Uterus (tissue), 4 donors: ENCODE data around the gene NKX1-1. TPM values are rescaled to one million over a fixed set of nuclear protein-coding genes. Genes with fewer than 3 reads are reported as not detected.

Experiments used
- DNase-seq, 2 donors: peaks; one replicate each; pipeline ENCODE4 v3.0.0-alpha.2; 2019 to 2020
- H3K27ac ChIP-seq, 2 donors: fragments of 200-600 bp; sonication (generic); 1 replicate in 1 of 2; 2 replicates in 1 of 2; pipeline ENCODE4 v1.5.1; 2016 to 2018
- H3K27me3 ChIP-seq, 2 donors: fragments of 200-600 bp; sonication (generic); one replicate each; pipeline ENCODE4 v1.5.1; 2018 to 2019; ENCODE audit warnings: control low read depth in 1 of 2
- H3K36me3 ChIP-seq, 2 donors: fragments of 200-600 bp; sonication (generic); one replicate each; pipeline ENCODE4 v1.5.1; 2019; ENCODE audit warnings: control low read depth in 1 of 2
- H3K4me1 ChIP-seq, 2 donors: fragments of 200-600 bp; sonication (generic); one replicate each; pipeline ENCODE4 v1.5.1; 2018 to 2019; ENCODE audit warnings: control low read depth in 1 of 2
- H3K4me3 ChIP-seq, 2 donors: fragments of 200-600 bp; sonication (generic); 1 replicate in 1 of 2; 2 replicates in 1 of 2; pipeline ENCODE4 v1.5.1; 2018 to 2019; ENCODE audit warnings: mild to moderate bottlenecking in 1 of 2
- H3K9me3 ChIP-seq, 2 donors: fragments of 200-600 bp; sonication (generic); one replicate each; pipeline ENCODE4 v1.5.1; 2019; ENCODE audit warnings: control low read depth in 1 of 2
- POLR2A ChIP-seq, 2 donors: fragments of 450-650 bp; IDR thresholded peaks; one replicate each; pipeline ENCODE4 v1.6.1; 2016; ENCODE audit warnings: antibody characterized with exemption in 2 of 2, mild to moderate bottlenecking in 1 of 2, moderate library complexity in 1 of 2
- intact Hi-C: fragments of 100-400 bp; cut with DNase I; formaldehyde crosslinking; loops from one replicate; pipeline ENCODE4 v1.15.1; 2023; ENCODE audit warnings: low total_unique reads
- total RNA-seq, 4 donors: library from RNA; depleted of rRNA in 3 of 4; stranded (reverse); fragments of >200 nt in 3 of 4; gene quantifications; one replicate each; pipeline versions ENCODE4 v1.1.0 to v1.2.4, GENCODE V29; 2014 to 2023
- TF ChIP-seq, protein P1 (sequence below), 4 experiments: fragments of 200-600 bp in 2 of 4; fragments of 450-650 bp in 2 of 4; sonication (generic) in 2 of 4; IDR thresholded peaks; one replicate each; pipeline ENCODE4 v1.5.1; 2016 to 2019; ENCODE audit warnings: antibody characterized with exemption in 4 of 4, mild to moderate bottlenecking in 2 of 4, moderate library complexity in 1 of 4
- donor health status: DM: yes; HTN: yes; CAD: no.

Gene NKX1-1
- total RNA-seq, 4 donors from 2014 or later, result not detected

DNA sequence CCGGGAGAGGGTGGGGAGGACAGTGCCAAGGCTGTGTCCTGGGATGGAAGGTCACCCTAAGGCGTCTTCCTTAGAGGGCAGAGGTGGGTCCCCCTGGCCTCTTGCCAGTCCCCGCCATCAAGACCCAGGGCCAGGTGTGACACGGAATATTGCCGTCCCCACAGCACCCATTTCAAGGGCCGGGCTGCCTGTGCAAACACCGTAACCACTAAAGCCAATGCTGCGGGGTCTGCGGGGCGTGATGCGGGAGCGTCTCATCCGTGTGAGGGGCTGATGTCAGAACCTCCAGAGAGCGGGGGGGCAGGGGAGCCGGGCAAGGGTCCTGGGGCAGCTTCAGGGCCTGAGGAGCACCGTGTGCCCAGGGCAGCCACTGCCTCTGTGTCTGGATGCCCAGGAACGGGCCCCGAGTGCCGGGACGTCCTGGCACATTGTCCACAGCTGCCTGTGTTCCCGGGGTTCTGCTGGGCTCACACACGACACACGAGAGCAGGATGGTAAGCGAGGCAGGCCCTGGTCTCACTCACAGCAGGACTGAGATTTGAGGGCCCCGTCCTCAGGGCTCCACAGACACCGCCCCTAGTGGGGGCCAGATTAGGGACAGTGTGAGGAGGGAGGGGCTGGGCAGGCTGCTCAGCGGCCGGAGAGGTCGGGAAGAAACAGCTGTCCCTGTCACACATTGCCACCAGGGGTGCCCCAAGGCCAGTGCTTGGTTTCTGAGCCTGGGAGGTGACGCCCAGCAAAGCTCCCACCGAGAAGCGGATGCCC is 29.2 kb downstream of the NKX1-1 start:
- intact Hi-C loops, result no loop called here
- TF ChIP-seq, protein P1, sequence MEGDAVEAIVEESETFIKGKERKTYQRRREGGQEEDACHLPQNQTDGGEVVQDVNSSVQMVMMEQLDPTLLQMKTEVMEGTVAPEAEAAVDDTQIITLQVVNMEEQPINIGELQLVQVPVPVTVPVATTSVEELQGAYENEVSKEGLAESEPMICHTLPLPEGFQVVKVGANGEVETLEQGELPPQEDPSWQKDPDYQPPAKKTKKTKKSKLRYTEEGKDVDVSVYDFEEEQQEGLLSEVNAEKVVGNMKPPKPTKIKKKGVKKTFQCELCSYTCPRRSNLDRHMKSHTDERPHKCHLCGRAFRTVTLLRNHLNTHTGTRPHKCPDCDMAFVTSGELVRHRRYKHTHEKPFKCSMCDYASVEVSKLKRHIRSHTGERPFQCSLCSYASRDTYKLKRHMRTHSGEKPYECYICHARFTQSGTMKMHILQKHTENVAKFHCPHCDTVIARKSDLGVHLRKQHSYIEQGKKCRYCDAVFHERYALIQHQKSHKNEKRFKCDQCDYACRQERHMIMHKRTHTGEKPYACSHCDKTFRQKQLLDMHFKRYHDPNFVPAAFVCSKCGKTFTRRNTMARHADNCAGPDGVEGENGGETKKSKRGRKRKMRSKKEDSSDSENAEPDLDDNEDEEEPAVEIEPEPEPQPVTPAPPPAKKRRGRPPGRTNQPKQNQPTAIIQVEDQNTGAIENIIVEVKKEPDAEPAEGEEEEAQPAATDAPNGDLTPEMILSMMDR (IDR thresholded peaks at IDR 0.05), result no peak
- TF ChIP-seq POLR2A (IDR thresholded peaks at IDR 0.05), result no peak
- Histone ChIP-seq H3K36me3 (no peaks in the 10 kb centered on the region), H3K27ac (no peak overlapping the region), H3K4me3 (no peak overlapping the region), H3K4me1 (no peaks in the 10 kb centered on the region), H3K9me3 (no peaks in the 10 kb centered on the region), H3K27me3 (no peaks in the 10 kb centered on the region)
- no peak for DNase-seq

DNA sequence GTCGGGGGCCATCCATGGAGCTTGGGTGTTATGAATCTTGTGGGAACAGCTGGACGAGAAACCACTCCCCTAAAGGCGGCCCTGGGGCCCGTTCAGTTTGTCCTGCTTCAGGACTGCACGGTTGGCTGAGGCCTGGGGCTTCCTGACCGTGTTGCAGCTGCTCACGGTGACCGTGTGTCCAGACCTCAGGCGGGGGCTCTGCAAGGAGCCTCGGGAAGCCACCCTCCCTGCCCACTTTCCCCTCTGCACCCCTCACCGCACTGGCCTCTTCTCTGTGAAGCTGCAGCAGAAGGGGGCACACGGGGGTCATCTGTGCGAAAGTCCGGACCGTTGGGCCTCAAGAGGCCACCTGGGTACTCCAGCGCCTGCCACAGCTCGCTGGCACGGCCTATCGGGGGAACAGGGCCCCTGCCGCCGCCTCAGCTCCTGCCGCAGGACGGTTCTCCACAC is 29.8 kb downstream of the NKX1-1 start:
- TF ChIP-seq, protein P1 (IDR thresholded peaks at IDR 0.05), result no peak
- TF ChIP-seq POLR2A (IDR thresholded peaks at IDR 0.05), result no peak
- Histone ChIP-seq H3K4me1 (no peaks in the 10 kb centered on the region), H3K27me3 (no peaks in the 10 kb centered on the region), H3K4me3 (no peak overlapping the region), H3K36me3 (no peaks in the 10 kb centered on the region), H3K27ac (no peak overlapping the region), H3K9me3 (no peaks in the 10 kb centered on the region)
- DNase-seq, result no peak
- intact Hi-C loops, result no loop called here

DNA sequence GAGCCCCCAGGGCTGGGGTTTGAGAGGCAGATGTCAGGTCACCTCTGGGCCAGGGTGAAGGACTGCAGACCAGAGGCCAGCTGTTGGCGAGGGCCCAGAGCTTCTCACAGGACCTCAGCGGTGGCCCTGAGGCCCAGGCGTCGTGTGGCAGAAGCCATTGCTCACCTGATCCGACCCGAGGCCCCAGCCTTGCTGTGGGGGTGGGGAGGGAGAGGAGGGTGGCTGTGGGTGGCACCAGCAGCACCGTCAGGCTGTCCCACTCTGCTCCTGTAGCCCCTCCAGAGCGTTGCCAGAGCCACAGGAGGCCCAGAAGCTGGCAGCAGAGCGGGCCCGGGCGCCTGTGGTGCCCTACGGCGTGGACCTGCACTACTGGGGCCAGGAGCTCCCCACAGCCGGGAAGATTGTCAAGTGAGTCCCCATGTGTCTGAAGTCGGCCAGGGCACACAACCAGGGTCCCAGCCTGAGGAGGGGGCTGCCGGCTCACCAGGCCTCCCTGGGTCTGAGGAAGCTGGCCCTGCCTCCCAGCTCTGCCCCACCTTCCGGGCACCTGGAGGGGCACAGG is 30.4 kb downstream of the NKX1-1 start:
- H3K36me3 ChIP-seq, result no peaks in the 10 kb centered on the region
- no peaks in the 10 kb centered on the region for H3K4me1 ChIP-seq
- DNase-seq, result no peak
- intact Hi-C loops, result no loop called here
- no peak for TF ChIP-seq POLR2A (IDR thresholded peaks at IDR 0.05)
- TF ChIP-seq, protein P1 (IDR thresholded peaks at IDR 0.05), result no peak
- no peaks in the 10 kb centered on the region for H3K27me3 ChIP-seq
- H3K4me3 ChIP-seq, result no peak overlapping the region
- no peak overlapping the region for H3K27ac ChIP-seq
- no peaks in the 10 kb centered on the region for H3K9me3 ChIP-seq

DNA sequence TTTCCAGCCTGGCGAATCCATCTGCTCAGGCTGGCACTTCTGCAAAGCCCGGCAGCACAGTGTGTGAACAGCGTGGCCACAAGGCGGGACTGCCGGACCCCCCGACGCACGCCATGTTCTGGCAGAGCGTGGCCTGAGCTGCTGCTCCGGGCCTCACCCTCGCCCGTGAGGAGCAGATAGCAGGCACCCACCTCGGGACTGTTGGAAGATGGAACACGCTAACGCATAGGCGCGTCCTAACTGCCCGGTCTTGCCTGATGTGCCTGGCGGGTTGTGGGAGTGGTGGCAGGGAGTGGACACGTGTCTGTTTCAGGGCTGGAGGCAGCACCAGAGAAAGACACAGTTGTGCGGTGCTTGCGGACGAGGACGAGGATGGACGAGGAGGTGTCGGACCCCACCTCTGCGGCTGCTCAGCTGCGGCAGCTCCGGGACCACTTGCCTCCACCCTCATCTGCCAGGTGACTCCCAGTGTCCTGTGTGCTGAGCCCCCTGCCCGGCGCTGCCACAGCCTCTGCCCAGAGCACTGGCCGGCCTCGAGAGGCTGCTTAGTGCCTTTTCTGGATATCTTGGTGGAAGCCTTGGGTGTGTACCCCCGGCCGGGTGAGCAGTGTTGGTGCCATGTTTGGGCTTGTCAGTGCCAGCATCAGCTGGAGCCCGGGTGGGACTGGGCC is 31.1 kb downstream of the NKX1-1 start:
- no peak for DNase-seq
- Histone ChIP-seq H3K4me3 (no peak overlapping the region), H3K27me3 (no peaks in the 10 kb centered on the region), H3K4me1 (no peaks in the 10 kb centered on the region), H3K27ac (no peak overlapping the region), H3K36me3 (no peaks in the 10 kb centered on the region), H3K9me3 (no peaks in the 10 kb centered on the region)
- TF ChIP-seq, protein P1 (IDR thresholded peaks at IDR 0.05), result no peak
- no peak for TF ChIP-seq POLR2A (IDR thresholded peaks at IDR 0.05)
- intact Hi-C loops, result no loop called here

DNA sequence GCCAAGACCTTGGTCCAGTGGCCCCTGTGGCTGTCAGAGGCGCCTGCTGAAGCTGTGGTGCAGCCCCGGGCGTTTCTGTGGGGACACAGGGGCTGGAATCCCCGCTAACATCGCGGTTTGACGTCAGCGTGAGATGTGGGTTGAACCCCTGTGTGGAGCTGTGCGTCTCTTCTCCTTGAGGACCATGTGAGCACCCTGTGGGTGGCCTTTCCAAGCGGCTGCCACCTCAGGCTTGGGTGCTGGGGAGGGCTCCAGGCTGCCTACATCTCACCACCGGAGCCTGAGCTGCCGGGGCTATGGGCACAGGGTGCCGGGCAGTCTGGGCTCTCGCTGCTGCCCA is 31.6 kb downstream of the NKX1-1 start:
- no peaks in the 10 kb centered on the region for H3K27me3 ChIP-seq
- H3K4me1 ChIP-seq, result no peaks in the 10 kb centered on the region
- TF ChIP-seq, protein P1 (IDR thresholded peaks at IDR 0.05), result no peak
- TF ChIP-seq POLR2A (IDR thresholded peaks at IDR 0.05), result no peak
- no peaks in the 10 kb centered on the region for H3K36me3 ChIP-seq
- H3K4me3 ChIP-seq, result no peak overlapping the region
- no peaks in the 10 kb centered on the region for H3K9me3 ChIP-seq
- intact Hi-C loops, result no loop called here
- no peak for DNase-seq
- H3K27ac ChIP-seq, result no peak overlapping the region
